Activated CD8-positive, alpha-beta memory T cell treated with anti-CD3 and anti-CD28 coated beads for 48 hours (primary cell): ENCODE results near the gene FAF1.
"Not testable (repeated sequence)": the region's sequence is repeated elsewhere in the genome, so short reads cannot be mapped to it uniquely, and the experiment has no call there.

Experiments
- DNase-seq, 3 experiments: peaks; one replicate each; pipeline ENCODE4 v3.0.0-alpha.2; 2020; ENCODE audit warnings: low read depth in 2 of 3, low spot score in 2 of 3

Gene FAF1

DNA sequence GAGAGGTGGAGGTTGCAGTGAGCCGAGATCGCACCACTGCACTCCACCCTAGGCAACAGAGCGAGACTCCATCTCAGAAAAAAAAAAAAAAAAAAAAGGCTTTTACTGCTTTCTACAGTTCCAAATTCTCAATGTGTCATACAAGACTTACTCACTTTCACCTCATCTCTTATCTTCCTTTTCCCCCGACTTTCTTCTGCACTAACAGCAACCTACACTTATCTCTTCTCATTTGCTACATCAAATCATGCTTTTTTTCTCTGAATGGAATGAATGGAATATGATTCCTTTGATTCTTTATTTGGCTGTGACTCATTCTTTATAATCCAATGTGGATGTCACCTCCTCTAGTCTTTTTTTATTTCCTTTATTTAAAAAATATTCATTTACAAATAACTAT, 368.5 kb downstream of the FAF1 start:
- DNase-seq: no peak

GRCh38 chr1:50582346-50582745, 377.7 kb downstream of the FAF1 start:
- DNase-seq: no peak

- no peak for DNase-seq
Measured at GRCh38 chr1:50570066-50570468, 390.0 kb downstream of the FAF1 start.

DNA sequence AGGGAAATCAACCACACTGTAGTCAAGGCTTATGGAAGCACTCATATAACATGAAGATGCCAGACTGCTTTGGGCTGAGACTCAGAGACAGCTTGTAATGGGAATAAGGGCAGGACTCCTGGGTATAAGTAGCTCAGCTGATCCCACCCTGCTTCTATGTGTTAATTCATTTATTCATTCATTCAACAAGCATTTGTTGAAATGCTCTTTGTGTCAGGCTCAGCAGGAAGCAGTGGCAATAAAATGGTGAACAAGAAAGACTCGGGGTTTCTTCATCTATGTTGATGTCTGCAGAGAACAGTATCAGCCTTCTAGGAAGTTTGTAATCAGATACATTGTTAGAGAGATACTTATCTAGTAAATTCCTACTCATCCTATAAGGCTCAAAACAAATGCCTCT, 391.3 kb downstream of the FAF1 start:
- DNase-seq: no peak

- no peak for DNase-seq
Measured at GRCh38 chr1:50566405-50566804, 393.7 kb downstream of the FAF1 start.

GRCh38 chr1:50564417-50564816, 395.6 kb downstream of the FAF1 start:
- DNase-seq: no peak

DNA sequence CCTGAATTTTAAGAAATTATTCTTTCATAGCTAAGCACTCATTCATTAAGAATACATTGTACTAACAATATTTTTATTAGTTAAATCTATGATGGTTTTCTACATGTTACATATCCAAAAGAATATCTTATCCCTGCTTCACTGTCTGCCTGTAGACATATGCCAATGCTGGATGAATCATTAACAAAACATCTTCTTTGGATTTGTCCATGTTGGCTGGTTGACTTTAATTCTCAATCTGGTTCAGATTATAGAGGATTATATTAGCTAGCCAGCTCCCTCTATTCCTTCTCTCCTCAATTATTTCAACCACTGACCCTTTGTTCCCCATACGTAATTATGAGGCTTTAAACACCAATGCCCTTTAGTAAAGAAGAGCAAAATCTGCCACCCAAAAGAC, 398.0 kb downstream of the FAF1 start:
- no peak for DNase-seq

DNA sequence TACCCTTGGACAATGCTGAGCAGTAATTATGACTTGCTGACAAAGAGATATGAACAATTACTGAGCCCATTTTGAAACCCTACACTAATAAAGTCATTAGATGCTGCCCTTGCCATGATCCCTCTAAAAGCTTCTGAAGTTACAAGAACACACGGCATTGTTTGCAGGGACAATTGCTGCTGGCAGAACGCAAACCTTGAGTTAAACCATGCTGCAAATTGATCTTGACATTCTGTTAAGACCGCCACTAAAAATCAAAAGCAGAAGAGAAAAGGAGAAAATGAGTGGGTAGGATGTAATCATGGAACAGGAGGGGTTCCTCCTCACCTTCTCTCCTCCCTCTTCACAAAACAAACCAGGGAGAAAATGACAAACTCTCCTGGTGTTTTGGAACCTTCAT, 400.6 kb downstream of the FAF1 start:
- DNase-seq: no peak

- DNase-seq: no peak
Measured at GRCh38 chr1:50553921-50554320, 406.1 kb downstream of the FAF1 start.

DNA sequence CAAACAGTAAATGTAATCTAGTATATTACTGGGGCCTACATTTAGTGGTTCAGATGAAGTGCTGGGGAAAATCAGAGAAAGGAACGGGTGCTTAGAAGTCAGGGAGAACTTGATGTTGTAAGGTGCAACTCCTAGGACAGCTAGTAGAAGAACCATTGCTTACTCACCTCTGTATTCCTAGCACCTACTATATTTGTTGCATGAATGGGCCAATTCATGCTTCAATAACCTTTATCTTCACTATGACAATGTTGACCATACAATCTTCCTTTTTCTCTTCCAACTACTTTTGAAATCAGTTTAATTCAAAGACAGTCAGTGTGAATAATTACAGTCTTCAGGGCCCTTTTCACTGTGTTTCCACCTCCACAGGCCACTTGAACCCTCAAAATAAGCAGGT, 411.8 kb downstream of the FAF1 start:
- DNase-seq: no peak

GRCh38 chr1:50542362-50542761, 417.7 kb downstream of the FAF1 start:
- DNase-seq: no peak

DNA sequence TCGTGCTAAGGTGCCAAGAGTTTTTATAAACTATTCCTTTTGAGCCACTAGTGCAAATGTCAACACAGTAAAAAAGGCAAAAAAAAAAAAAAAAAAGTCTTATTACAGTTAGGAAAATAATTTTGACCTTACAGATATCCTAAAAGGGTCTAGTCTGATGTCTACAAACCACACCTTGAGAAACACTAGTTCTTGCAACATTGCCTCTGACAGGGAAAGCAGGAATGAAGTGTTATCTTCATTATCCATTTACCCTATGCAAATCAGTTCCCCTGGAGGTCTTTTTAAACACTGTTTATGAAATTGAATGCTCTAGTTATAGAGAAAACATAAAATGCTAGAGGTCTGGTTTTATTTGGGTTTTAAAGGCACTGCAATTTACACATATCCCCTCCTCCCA, 421.6 kb downstream of the FAF1 start:
- DNase-seq: no peak

DNA sequence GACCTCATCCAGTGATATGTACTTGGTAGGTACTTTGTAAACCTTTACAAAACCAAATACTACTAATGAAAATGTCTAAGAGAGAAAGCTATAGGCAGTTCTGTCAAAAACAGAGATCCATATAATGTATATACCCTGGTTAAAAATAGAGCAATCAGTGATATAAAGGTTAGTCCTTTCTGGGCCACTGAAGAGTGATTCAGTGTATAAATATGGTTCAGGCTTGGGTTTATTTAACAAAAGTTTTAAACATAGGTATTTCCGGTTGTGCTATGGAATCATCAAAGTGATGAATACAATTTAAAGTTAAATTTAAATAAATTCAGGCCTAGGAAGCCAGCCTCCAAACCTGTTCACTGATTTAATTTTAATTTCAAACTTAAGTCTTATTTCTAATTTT, 428.5 kb downstream of the FAF1 start:
- no peak for DNase-seq

GRCh38 chr1:50531027-50531426, 429.0 kb downstream of the FAF1 start:
- DNase-seq: no peak

DNA sequence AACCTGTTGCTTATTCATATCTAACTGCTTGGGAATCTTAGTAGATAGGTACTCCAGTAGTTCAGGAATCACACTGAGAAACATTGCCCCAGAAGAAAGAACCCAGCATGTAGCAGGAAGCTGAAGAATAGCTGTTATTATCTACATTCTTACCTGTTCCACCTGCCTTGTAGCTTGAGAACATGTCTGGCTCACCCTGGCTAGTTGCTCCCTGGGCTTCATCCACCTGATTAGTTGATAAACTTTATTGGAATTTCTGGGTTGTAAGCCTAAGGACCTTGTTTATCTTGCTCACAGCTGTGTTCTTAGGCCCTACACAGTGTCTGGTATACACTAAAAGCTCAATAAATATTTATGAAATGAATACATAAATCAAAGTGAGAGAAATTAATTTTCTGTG, 430.6 kb downstream of the FAF1 start:
- no peak for DNase-seq

GRCh38 chr1:50527987-50528320, 432.1 kb downstream of the FAF1 start:
- not testable (repeated sequence) for DNase-seq

DNA sequence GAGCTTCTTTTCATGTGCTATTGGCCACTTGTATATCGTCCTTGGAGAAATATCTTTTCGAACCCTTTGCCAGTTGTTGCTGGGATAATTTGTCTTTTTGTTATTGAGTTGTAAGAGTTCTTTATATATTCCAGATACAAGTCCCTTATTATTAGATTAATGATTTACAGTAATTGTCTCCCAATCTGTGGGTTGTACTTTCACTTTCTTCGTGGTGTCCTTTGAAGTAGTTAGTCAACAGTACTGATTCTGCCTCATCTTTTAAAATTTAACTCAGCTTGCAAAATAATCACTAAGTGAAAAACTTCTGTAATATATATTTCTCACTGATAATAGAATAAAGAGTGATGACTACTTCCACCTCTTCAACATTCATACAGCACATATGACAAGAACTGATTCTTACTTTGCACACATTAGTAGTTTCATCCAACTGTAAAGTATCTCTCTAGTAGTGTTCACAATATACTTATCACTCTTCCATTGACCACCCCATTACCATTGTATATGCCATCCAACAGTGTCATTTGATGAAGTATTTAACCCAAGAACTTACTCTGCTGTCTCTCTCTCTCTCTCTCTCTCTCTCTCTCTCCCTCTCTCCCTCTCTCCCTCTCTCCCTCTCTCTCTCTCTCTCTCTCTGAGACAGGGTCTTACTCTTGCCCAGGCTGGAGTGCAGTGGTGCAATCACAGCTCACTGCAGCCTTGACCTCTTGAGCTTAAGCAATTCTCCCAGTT, 432.6 kb downstream of the FAF1 start:
- DNase-seq: no peak

GRCh38 chr1:50526431-50526830, 433.6 kb downstream of the FAF1 start:
- DNase-seq: no peak

- DNase-seq: no peak
Measured at GRCh38 chr1:50523548-50523947, 436.5 kb downstream of the FAF1 start.

DNA sequence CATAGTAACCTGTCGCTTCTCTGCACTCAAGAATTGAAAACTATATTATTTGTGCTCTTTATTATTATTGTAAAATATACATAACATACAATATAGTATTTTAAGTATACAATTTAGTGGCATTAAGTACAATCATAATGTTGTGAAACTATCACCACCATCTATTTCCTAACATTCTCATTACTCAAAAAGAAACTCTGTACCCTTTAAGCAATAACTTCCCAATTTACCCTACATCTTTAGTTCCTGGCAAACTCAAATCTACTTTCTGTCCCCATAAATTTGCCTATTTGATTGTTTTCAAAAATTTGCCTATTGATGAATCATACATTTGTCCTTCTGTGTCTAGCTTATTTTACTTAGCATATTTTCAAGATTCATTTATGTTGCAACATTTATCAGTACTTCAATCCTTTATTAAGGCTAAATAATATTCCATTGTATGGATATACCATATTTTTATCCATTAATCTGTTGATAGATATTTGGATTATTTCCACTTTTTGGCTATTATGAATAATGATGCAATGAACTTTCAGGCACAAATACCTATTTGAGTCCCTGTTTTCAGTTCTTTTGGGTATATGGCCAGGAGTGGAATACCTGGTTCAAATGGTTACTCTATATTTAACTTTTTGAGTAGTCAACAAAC, 437.2 kb downstream of the FAF1 start:
- no peak for DNase-seq

- DNase-seq: no peak
Measured at GRCh38 chr1:50521703-50522102, 438.4 kb downstream of the FAF1 start.

- DNase-seq: no peak
Measured at GRCh38 chr1:50517488-50517887, 442.6 kb downstream of the FAF1 start.

GRCh38 chr1:50516056-50516455, 444.0 kb downstream of the FAF1 start:
- no peak for DNase-seq
